MM.1S (cell line): ENCODE measurements around the gene TSPAN15.

Experiments
- EZH2phosphoT487 ChIP-seq: fragments of 300-600 bp; sonication (generic); IDR thresholded peaks from 2 replicates; pipeline ENCODE4 v1.6.1; 2018; ENCODE audit warnings: antibody characterized with exemption, low read length
- TF ChIP-seq, protein P1 (sequence below): fragments of 300-600 bp; sonication (generic); IDR thresholded peaks from 2 replicates; pipeline ENCODE4 v1.5.1; 2016; ENCODE audit warnings: antibody characterized with exemption, low read length, mixed read lengths

DNA sequence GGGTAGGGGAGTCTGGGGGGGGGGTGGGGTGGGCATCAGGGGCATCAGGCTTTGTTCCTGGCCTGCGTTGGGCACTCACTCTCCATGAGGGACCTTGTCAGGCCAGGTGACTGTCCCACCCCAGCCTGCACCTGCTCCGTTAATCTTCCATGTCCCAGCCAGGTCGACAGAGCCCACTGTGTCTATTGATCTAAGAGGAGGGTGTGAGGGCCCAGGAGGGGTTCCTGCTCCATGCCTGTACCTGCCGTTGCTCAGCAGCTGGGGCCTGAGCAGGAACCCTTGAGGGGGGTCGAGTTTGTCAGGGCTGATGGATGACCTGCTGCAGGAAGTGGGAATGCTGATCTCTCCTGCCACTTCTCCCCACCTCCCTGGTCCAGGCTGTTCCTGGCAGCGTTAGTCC is 103.3 kb downstream of the TSPAN15 start:
- TF ChIP-seq, protein P1, sequence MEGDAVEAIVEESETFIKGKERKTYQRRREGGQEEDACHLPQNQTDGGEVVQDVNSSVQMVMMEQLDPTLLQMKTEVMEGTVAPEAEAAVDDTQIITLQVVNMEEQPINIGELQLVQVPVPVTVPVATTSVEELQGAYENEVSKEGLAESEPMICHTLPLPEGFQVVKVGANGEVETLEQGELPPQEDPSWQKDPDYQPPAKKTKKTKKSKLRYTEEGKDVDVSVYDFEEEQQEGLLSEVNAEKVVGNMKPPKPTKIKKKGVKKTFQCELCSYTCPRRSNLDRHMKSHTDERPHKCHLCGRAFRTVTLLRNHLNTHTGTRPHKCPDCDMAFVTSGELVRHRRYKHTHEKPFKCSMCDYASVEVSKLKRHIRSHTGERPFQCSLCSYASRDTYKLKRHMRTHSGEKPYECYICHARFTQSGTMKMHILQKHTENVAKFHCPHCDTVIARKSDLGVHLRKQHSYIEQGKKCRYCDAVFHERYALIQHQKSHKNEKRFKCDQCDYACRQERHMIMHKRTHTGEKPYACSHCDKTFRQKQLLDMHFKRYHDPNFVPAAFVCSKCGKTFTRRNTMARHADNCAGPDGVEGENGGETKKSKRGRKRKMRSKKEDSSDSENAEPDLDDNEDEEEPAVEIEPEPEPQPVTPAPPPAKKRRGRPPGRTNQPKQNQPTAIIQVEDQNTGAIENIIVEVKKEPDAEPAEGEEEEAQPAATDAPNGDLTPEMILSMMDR, result no peak
- no peak for TF ChIP-seq EZH2phosphoT487
